HG03066 (cell line): ENCODE data around the gene FLAD1.
A peak's percentile ranks its signal among the peaks of the same experiment; 100 is the strongest.

Experiments used
- ATAC-seq: cut with Tn5 transposase; IDR thresholded peaks from one replicate; pipeline ENCODE4 v1.9.1; 2021; ENCODE audit warnings: low read depth; ENCODE audit not compliant: unreplicated experiment

The FLAD1 gene

DNA sequence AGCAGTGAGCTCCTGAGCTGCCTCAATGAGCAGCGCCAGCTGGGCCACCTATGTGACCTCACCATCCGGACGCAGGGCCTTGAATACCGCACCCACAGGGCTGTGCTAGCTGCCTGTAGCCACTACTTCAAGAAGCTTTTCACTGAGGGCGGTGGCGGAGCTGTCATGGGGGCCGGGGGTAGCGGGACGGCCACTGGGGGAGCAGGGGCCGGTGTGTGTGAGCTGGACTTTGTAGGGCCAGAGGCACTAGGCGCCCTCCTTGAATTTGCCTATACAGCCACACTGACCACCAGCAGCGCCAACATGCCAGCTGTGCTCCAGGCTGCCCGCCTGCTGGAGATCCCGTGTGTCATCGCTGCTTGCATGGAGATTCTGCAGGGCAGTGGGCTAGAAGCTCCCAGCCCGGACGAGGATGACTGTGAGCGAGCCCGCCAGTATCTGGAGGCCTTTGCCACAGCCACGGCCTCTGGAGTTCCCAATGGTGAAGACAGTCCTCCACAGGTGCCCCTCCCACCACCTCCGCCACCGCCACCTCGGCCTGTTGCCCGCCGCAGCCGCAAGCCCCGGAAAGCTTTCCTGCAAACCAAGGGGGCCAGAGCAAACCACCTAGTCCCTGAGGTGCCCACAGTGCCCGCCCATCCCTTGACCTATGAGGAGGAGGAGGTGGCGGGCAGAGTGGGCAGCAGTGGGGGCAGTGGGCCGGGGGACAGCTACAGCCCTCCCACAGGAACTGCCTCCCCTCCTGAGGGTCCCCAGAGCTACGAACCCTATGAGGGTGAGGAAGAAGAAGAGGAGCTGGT lies 31.8 kb downstream of the FLAD1 start:
- no peak for ATAC-seq

DNA sequence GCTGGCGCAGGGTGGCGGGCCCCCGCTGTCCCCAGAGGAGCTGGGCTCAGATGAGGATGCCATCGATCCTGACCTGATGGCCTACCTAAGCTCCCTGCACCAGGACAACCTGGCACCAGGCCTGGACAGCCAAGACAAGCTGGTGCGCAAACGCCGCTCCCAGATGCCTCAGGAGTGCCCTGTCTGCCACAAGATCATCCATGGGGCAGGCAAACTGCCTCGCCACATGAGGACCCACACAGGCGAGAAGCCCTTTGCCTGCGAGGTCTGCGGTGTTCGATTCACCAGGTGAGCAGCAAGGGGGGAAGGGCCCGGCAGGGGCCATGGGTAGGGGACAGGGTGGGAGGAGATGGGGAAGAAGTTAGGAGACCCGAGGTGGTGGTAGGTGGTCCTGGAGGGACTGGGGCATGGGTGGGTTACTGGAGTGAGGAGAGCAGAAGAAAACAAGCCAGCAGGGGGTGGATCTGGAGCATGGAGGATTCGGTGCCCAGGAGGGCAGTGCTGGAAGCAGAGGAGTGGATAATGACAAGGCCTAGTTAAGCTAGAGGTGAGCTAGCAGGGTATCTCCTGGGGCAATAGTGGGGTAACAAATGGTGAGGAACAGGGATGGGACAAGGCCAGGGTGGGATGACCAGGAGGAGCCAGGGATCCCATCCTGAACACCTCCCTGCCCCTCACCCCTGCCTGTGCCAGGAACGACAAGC lies 32.5 kb downstream of the FLAD1 start:
- ATAC-seq: no peak

DNA sequence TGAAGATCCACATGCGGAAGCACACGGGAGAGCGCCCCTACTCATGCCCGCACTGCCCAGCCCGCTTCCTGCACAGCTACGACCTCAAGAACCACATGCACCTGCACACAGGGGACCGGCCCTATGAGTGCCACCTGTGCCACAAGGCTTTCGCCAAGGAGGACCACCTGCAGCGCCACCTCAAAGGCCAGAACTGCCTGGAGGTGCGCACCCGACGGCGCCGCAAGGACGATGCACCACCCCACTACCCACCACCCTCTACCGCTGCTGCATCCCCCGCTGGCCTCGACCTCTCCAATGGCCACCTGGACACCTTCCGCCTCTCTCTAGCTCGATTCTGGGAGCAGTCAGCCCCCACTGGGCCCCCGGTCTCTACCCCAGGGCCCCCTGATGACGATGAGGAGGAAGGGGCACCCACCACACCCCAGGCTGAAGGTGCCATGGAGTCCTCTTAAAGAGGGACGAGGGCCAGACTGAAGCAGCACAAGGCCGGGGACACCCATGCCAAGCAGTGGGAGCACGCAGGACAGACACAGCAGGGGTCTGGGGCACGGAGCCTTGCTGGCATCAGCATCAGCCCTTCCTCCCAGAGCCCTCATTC lies 33.2 kb downstream of the FLAD1 start:
- no peak for ATAC-seq

DNA sequence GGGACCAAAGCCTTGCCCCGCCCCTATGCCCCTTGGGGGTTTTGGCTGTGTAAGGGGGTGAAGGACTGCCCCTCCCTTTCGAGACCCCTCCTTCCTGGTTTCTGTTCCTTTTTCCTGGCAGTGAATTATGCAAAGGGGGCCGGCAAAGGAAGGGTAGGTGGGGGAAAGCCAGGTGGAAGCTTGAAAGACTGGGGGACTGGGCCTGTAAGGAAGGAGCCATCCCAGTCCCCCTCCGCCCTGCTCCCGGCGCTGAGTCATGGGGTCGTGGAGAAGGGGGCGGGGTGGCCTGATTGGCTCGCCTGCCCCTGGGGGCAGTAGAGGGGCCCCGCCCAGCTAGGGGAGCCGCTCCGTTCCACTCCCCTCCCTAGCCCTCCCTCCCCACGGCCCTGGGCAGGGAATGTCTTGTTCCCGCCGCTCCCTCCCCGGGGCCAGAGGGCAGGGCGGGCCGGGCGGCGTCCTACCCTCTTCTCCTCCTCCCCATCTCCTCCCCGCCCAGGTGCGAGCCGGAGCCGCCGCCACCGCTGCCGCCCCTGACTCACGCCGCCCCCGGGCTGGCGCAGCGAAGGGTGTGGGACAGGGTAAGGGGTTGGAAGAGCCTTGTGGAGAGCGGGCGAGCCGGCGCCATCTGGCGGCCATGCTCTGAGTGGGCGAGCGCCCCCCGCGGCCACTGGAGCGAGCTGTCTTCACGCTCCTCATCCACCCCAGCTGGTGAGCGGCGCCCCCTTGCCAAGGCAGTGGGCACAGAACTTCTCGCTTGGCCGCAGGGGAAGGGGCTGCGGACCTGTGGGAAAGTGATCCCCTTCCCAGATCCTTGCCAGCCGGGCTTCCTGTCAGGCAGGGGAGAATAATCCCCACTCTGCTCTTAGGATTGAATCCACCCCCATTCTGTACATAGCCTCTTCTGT lies 34.1 kb downstream of the FLAD1 start:
- peak; percentile 80 for ATAC-seq

DNA sequence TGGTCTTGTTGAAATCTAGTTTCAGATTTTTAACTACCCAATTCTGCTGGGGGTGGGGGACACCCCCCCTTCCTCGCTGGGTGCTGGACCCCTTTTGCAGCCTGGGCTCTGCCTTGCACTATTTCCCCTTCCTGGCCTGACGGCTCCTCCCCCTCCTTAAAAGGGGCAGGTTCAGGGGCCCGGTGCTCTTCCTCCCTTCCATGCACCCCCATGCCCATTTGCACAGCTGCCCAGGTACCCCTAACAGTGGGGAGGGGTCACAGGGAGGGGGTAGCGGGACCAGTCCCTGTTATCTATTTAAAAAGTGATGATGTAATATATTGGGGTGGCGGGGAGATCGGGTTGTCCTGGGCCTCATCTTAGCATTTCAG lies 34.8 kb downstream of the FLAD1 start:
- no peak for ATAC-seq

DNA sequence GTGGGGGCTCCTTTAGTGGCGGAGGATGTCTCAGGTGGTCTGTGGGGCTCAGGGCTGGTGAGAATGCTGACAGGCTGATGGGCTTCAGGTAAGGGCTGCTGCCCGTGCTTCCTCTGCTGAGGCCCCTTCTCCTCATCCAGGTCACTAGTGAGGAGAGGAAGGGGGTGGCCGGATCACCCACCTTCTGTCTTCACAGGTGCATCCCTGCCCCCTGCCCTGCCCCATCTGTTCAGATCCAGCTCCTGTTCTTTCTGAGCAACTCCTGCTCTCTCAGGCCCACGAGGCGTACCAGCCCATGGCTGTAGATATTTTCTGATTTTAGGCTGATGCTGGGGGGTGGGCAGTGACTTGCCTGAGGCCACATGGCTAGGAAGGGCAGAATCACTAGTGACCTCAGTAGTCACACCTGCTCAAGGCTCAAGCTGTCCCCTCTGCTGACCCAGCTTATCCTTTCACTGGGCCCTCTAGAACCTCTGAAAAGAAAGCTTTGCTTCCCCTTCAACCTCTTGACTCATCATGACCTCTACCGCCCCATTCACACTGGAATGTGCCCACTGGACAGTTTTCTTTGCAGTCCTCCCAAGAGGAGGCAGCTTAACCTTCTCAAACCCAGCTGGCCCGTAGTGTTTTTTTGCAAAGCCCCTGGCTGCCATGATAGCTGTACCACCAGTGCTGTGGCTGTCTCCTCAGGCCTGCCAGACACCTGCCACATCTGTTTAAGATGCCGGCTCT lies 35.6 kb downstream of the FLAD1 start:
- ATAC-seq: no peak

DNA sequence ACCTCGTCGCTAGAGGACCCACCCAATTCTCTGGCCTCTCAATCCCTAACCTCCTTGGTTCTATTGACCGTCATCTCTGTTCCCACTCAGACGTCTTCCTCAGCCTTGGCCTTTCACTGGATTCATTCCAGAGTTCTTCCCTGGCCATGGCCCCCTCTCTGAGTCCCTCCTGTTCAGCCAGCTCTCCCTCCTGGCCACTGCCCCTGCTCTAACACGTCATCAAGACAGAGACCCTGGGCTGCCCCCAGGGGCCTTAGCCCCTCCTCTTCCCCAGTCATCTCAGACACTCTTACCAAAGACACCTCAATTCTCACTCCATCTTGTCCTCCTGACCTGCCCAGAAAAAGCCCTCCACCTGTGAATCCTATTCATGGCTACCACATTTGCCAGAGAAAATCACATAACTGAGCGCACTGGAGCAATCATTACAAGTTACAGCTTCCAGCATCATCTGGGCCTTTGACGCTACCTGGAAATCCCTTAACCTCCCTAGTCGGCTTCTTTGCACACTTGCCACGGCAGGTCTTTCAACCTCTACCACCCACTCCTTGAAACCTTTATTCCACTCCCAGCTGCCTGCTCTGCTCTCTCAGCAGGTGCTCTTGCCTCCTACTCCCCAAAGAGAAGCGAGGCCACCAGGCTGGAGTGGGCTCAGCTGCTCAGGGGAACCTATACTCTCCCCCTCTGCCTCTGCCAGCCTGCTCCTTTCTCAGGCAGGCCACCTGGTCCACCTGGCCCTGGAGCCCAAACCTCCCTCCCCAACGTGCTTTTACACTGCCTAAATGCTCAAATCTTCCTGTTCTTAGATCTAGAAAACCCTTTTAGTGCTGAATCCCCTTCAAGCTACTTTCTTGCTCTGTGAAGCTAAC lies 36.5 kb downstream of the FLAD1 start:
- ATAC-seq: no peak

DNA sequence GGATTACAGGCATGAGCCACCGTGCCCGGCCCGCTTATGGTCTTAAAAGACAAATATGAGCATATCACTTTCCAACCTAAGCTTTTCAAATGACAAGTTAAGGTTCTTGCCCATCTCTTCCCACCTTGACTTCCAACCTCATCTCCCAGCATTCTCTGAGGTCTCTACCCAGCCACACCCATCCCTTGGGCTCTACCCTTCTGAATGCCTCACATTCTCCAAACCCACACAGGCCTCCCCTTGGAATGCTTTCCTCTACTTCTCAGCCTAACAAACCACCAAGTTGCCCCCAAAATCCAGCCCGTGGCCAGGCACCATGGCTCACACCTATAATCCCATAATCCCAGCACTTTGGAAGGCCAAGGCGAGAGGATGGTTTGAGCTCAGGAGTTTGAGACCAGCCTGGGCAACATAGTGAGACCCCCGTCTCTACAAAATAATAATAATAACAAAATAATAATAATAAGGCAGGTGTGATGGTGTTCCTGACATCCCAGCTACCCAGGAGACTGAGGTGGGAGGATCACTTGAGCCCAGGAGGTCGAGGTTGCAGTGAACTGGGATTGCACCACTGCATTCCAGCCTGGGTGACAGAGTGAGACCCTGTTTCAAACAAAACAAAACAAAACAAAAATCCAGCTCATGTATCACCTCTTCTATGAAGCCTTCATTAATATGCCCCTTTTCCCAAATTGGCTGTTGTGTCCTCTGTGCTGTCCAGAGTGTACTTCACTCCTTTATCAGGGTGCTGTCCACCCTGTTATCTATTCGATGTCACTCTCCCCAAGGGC lies 39.2 kb downstream of the FLAD1 start:
- no peak for ATAC-seq

DNA sequence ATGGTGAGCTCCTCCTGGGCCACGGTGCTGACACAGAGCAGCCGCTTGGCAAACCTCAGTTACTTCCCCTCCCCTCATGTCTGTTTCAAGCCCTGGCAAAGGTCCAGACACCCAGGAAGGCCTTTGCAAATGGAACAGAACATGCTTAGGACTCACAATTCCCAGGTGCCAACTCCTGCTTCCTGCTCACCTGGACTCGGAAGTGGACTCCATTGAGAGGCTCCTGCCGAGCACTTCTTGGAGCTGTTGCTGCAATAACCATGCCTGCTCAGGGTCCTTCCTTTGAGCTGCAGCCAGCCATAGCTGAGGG lies 39.7 kb downstream of the FLAD1 start:
- ATAC-seq: no peak

DNA sequence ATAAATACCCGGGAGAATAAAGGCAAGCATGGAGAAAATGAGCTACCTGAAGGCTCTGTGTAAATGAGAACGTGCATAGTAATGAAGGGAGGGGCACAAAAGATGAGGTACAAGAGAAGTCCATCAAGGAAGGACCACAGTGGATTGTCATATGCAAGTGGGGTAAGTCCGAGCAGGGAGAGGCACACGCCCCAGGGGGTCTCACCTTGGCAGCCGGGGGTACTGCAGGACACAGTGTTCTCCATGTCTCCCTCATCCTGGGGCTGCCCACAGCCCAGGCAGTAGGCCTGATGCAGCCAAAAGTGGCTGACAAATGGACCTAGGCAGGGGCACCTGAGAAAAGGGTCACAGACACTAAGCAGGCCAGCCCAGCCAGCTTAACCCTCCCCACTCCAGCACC lies 40.5 kb downstream of the FLAD1 start:
- ATAC-seq: no peak

DNA sequence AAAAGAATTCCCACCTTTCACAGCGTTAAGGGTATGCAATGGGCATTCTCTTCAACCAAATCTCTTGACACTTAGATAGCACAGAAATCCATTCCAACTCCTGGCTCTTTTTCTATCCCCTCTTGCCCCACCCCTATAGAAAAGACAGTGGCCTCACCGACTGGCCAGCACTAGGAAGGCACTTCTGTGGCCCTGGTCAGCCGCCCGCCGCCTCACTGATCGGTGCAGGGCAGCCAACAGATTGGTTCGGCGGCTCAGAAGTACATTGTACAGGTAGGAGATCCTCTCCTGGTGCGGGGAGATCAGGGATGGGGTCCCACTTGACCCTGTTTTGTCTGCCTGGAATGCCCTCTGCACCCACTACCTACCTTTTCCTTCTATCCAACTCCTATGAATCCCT lies 41.2 kb downstream of the FLAD1 start:
- ATAC-seq: no peak

DNA sequence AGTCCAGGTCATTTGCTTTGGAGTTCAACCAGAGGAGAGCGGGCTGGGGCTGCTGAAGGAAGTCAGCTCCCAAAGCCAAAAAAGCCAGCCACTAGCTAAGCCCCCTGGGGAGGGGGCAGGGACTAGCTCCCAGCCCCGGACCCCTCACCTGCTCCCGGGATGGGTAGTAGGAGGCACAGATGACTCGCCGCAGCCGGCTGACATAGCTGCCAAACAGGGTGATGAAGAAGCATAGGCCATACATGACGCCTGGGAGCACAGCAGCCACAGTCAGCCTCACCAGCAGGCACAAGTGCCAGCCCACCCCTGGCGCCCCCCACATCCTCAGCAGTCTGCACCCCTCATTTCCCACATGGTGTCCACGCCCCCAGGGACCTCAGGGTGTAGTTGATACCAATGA lies 43.0 kb downstream of the FLAD1 start:
- ATAC-seq: no peak

DNA sequence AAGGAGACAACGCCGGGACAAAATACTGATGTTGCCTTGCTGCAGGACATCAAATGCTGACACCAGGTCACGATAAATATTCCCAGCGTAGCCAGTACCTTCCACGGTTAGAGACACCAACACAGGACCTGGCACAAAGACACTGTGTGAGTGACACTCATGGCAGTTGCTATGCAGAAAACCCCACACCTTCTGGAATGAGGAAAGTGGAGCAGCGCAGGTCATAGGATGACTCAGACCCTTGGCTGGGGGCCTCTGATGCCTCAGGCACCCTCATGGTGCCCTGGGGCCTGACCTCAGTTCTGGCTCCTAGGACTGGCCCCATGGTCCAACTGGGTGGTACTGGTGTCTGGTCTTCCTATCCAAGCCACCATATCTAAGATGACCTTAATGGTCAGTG lies 43.4 kb downstream of the FLAD1 start:
- ATAC-seq: no peak

DNA sequence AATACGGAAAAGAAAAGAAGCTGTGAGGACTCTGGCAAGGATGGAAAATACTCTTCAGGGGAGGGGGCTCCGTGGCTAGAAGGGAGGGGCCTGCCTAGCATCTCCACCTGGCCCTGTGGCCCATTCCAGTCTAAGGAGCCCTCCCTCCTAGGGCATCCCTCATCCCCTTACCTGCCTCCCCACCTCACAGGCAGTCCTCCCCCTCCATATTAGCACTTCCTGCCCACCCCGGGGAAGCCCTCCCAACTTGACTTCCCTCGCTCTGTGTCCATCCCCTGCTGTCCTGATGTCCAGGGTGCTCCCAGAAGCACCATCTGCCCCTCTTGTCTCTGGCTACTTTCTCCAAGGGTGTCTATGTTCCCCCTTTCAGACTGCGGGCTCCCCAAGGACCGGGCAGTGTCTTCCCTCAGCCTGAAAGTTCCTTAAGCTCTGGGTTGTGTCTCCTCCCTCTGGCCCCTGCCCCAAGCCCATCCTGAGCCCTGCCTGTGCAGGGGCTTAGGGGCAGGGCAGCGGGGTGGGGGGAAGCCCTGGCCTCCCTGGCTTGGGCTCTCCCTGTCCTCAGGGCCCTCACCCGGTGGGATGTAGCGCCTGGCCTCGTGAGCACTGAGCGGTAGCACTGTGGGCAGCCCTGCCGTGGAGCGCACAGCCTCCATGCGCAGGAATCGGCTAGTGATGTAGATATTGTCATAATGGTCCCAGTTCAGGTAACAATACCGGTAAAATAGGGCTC lies 46.5 kb downstream of the FLAD1 start:
- ATAC-seq: no peak

DNA sequence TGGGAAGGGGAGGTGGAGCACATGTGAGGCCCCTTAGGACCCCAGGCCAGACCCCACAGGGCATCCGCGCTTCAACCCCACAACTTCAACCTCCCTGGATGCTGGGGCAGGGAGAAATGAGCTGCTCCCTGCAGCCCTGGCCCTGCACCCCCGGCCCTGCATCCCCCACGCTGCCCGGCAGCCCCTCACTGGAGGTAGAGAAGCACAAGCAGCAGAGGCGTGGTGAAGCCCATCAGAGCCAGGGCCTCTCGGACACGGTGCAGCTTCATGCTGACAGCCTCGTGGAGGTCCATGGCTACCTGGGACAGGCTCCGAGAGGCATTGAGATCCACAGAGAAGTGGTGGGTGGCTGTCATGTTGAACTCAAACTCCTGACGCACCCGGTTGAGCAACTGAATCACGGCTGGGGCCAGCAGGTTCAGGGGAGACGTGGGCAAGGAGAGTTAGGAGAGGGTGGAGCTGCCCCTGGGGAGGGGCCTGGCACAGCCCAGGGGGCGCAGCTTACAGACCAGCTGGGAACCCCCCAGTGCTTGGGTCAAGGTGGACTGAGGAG lies 47.2 kb downstream of the FLAD1 start:
- ATAC-seq: no peak

DNA sequence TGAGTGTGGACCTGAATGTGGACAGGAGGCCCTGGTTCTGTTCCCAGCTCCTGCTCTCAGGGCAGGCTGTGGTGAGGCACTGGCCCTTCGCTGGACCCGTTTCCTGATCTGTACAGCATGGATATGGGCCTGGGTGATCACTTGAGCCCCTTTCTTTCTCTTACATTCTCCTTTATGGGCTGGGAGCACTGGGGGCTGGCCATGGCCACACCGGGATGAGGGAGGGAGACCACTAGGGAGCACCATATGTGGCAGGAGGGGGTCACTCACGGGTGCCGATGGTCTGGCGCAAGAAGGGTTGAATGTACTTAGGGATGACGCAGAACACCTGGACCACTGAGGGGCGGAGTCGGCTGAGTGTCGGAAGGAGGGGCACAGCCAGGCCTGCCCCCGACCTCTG lies 47.8 kb downstream of the FLAD1 start:
- no peak for ATAC-seq

DNA sequence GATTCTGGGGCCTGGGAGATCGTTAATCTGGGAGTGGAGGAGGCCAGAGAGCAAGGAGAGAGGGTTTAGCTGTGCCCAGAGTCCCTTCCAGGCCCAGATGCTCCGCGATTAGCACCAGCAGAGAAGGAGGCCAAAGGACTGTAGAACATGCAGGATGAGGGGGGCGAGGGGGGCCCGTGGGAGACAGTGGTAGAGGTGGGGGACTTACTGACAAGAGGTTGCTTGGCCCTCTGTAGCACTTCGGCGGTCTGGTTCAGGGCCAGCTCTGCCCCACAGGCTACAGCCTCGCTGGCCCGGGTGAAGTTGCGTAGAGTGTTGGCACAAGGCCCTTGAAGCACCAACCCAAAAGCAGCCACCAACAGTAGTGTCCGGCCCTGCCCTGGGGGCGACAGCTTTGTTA lies 49.7 kb downstream of the FLAD1 start:
- no peak for ATAC-seq

DNA sequence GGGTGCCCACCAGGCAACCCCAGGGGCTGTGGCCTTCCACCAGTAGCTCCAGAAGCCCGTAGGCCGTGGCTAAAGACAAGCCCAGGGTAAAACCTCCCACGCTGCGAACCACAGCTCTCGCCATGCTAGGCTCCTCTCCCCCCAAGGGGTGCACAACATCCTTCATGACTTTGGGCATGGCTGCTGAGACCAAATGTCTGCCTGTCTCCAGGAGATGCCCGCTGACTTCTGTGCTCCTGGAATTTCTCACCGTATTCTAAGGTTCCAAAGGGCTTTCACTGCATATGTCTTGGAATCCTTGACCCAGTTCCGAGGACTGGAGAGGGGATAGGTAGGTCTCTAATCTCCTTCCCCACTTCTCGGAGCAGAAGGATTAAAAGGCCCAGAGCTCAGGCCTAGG lies 50.4 kb downstream of the FLAD1 start, which contains the start of the genes DCST1 and DCST2:
Gene DCST1, plus strand, starts transcription at position 301 of the 400 bp plus-strand sequence. CDS start 213 bp downstream, outside the sequence.
Gene DCST2, minus strand, starts transcription at position 258 of the 400 bp plus-strand sequence. Its CDS starts 80 bp downstream, at position 178.
- ATAC-seq: no peak
